SK-N-SH (cell line): Measurements from ENCODE around the gene CDH18.

Experiments used
- EZH2phosphoT487 ChIP-seq: fragments of 200-600 bp; sonication (generic); IDR thresholded peaks from 2 replicates; pipeline ENCODE4 v1.6.1; 2017; ENCODE audit warnings: low read depth, mixed run types, mild to moderate bottlenecking, antibody characterized with exemption, moderate library complexity, borderline replicate concordance
- MXI1 ChIP-seq: IDR thresholded peaks from 2 replicates; pipeline ENCODE4 v1.6.1; 2012; ENCODE audit warnings: mild to moderate bottlenecking, low read depth, low read length, improper control_type of control experiment

- TF ChIP-seq EZH2phosphoT487 (no peak), MXI1 (no peak)
These were observed 362.4 kb downstream of the CDH18 start for GRCh38 chr5:19625562-19625961.
